HG03196 (cell line): Measurements from ENCODE around the gene PDXK.
A peak's percentile ranks its signal among the peaks of the same experiment; 100 is the strongest.
"Not testable (repeated sequence)": the region's sequence is repeated elsewhere in the genome, so short reads cannot be mapped to it uniquely, and the experiment has no call there.

Source experiments
- ATAC-seq: cut with Tn5 transposase; IDR thresholded peaks from one replicate; pipeline ENCODE4 v1.9.1; 2021; ENCODE audit not compliant: unreplicated experiment

Gene PDXK

DNA sequence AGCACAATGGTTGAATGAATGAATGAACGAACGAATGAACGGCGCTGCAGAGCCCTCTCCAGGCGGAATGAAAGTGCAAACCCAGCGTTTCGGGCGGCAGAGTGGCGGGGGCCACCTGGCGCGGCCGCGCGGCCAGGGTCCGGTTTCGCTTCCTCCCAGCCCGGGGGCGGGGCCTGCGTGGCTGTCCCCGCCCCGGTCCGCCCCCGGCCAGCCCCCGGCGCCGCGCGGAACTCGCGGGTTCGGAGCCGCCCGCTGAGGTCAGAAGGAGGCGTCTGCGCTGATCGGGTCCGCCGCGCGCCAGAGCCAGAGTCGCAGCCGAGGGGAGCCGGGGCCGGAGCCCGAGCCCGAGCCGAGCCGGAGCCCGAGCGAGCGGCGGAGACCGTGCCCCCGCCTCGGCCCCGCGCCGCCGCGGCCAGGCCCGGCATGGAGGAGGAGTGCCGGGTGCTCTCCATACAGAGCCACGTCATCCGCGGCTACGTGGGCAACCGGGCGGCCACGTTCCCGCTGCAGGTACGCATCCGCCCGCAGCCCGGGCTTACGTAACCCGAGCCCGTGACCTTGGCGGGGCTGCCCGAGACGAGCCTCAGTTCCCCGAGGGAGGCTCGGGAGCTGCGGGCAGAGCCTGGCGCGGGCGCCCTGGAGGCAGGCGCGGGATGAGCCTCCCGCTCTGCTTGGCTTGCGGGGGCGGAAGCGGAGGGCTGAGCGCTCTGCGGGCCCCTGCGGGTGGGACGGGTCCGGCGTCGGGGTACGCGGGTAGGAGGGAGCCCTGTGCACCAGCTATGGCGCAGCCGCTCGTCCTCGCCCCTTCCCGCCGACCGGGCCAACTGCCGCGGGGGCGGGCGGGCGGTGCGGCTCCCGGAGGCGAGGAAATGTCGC, at the start of gene PDXK:
Gene PDXK (plus strand): TSS at position 258 of the 876 bp plus-strand sequence. CDS start 166 bp downstream, at position 424.
- peak; percentile 59 for ATAC-seq

DNA sequence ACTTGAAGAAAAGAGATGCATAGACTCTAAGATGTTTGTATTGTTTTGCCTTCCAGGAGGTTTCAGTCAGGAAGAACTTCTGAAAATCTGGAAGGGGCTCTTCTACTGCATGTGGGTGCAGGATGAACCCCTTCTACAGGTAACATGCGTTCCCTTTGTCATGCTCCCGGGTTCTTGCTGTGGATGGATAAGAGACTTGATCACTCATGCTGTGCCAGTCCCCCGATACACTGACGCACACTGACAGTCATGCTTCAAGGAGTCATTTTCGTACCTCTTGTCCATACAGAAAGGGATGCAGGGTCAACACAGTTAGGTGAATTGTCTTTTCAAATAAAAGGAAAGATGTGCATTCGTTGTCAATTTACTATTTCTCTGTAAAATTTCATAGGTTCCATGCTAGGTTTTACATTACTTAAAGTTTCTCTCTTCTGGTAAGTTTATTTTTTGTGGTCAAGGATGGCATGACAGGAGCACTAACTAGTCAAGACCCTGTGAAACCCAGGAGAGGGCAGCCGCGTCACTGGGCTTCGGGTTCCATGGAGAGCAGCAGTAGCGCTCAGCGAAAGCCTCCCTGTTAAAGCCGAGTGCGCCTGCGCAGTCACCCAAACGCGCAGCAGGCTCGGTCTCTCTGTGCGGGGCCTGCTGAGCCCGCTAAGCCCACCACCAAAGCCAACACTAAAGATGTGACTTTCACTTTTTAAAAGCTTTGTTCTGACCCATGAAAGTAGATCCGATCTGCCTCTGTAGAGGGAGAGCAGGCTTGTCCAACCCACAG, 48.9 kb upstream of the PDXK start:
- no peak for ATAC-seq

DNA sequence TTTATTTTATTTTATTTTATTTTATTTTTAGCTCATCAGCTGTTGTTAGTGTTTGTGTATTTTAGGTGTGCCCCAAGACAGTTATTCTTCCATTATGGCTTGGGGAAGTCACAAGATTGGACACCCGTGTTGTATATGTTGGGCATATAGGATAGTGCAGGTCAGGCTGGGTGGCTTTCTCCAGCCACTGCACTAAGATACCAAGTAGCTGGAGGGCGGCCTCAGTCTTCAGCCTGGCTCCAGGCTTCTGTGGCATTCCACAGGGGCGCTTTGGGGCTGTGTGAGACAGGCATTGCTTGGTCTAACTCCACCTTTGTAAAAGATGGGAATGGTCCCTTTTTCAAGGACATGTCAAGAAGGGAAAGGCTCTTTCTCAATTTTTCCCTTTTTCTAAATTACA, 43.1 kb upstream of the PDXK start:
- no peak for ATAC-seq

DNA sequence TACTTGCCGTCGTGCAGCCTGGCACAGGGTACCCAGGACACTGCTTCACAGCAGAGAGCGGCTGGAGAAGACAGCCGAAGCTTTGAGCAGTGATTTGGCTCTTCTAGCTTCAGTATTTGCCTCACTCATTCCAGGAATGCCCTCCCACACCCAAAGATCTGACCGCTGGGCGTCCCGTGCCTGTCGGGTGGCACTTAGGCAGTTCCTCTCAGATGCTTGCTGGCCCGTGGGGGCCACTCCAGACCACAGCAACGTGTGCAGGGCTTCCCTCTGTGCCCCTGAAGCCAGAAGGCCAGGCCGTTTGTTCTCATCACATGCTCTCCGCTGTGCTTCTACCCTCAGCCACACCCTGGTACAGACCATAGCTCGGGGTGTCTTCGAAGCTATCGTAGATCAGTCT, 42.5 kb upstream of the PDXK start:
- no peak for ATAC-seq

DNA sequence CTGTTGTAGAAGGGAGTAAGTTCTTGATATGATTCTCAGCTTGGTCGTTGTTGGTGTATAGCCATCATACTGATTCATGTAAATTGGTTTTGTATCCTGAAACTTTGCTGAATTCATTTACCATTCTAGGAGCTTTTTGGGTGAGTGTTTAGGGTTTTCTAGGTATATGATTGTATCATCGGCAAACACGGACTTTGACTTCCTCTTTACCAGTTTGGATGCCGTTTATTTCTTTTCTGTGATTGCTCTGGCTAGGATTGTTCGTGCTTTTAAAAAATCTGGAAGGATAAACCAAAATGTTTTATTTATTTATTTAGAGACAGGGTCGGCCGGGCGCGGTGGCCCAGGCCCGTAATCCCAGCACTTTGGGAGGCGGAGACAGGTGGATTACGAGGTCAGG, 39.0 kb upstream of the PDXK start:
- ATAC-seq = no peak

DNA sequence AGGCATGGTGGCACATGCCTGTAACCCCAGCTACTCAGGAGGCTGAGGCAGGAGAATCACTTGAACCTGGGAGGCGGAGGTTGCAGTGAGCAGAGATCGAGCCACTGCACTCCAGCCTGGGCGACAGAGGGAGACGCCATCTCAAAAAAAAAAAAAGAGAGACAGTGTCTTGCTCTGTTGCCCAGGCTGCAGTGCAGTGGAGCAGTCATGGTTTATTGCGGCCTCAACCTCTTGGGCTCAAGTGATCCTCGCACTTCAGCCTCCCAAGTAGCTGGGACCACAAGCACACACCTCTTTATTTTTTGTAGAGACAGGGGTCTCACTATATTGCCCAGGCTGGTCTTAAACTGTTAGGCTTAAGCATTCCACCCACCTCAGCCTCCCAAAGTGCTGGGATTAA, 38.5 kb upstream of the PDXK start:
- not testable (repeated sequence) for ATAC-seq

DNA sequence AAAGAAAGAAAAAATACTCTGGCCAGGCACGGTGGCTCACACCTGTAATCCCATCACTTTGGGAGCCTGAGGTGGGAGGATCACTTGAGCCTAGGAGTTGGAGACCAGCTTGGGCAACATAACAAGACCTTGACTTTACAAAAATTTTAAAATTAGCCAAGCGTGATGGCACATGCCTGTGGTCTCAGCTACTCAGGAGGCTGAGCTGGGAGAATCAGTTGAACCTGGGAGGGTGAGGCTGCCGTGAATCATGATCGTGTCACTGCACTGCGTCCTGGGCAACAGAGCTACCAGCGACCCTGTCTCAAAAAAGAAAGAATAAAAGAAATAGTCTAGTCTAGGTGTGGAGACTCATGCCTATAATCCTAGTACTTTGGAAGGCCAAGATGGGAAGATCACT, 37.3 kb upstream of the PDXK start:
- ATAC-seq = no peak

DNA sequence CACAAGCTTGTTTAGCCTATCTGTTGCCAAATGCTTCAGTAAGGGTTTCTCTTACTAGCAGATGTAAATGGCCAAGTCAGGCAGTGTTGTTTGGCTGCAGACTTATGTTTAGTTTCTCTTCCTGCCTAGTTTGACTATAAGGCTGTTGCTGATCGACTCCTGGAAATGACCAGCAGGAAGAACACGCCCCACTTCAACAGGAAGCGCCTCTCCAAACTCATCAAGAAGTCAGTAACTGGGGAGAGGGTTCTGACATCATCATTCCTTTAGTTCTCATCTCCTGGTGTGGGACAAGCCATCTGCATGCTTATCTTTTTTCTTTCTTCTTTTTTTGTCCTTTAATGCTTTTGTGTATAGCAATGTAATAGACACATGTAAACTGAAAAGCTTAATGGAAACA, 34.5 kb upstream of the PDXK start:
- no peak for ATAC-seq

DNA sequence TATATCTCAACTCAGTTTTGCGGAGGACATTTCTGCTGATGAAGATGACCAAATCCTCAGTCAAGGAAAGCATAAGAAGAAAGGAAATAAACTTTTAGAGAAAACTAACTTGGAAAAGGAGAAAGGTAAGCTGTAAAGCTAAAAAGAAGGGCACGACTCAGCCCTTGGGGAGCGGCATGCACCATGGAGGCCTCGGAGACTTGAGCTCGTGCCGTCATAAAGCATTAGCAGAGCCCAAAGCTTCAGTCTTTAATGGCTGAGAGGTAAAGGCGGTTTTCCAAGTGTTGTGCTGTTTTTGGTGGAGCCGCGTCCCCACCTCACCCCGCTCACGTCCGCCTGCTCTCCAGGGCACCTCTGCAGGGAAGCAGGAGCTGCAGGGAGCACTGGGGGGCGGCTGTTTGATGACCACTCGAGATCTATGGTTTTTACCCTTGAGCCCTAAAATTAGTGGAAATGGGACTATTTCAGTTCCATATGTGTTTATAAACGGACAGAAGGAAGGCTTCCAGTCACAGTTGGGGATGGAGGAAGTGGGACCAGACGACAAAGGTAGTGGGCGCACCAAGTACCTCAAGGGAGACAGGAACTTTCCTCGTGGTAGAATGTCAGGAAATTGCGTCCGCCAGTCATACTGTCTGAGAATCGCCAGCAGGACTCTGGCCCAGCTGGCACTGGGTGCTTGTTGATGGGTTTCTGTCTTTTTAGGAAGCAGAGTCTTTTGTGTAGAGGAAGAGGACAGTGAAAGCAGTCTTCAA, 31.9 kb upstream of the PDXK start:
- no peak for ATAC-seq

DNA sequence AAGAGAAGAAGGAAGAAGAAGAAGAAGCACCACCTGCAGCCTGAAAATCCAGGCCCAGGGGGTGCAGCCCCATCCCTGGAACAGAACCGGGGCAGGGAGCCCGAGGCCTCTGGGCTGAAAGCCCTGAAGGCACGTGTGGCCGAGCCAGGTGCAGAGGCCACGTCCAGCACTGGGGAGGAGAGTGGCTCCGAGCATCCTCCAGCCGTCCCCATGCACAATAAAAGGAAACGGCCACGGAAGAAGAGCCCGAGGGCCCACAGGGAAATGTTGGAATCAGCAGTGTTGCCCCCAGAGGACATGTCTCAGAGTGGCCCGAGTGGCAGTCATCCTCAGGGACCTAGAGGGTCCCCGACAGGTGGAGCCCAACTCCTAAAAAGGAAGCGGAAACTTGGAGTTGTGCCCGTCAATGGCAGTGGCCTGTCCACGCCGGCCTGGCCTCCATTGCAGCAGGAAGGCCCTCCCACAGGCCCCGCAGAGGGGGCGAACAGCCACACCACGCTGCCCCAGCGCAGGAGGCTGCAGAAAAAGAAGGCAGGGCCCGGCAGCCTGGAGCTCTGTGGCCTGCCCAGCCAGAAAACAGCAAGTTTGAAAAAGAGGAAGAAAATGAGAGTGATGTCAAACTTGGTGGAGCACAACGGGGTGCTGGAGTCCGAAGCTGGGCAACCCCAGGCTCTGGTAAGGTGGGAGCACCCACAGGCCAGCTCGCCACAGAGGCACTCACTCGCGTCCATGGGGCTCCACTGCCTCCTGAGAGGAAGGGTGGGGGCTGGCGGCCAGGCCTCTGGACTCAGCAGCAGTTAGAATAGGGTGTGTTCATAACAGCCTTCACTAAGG, 31.1 kb upstream of the PDXK start:
- no peak for ATAC-seq

DNA sequence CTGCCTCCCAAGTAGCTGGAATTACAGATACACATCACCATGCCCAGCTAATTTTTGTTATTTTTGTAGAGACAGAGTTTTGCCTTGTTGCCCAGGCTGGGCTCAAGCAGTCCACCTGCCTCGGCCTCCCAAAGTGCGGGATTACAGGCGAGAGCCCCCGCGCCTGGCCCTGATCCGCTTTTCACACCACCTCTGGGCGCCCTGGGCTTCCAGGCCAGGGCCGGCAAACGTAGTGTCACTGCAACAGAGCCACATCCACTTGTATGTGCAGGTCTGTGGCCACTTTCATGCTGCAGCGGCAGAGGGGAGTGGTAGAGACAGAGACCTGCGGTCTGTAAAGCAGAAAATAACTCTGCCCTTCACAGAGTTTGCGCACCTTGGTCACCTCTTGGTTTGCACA, 30.0 kb upstream of the PDXK start:
- no peak for ATAC-seq

DNA sequence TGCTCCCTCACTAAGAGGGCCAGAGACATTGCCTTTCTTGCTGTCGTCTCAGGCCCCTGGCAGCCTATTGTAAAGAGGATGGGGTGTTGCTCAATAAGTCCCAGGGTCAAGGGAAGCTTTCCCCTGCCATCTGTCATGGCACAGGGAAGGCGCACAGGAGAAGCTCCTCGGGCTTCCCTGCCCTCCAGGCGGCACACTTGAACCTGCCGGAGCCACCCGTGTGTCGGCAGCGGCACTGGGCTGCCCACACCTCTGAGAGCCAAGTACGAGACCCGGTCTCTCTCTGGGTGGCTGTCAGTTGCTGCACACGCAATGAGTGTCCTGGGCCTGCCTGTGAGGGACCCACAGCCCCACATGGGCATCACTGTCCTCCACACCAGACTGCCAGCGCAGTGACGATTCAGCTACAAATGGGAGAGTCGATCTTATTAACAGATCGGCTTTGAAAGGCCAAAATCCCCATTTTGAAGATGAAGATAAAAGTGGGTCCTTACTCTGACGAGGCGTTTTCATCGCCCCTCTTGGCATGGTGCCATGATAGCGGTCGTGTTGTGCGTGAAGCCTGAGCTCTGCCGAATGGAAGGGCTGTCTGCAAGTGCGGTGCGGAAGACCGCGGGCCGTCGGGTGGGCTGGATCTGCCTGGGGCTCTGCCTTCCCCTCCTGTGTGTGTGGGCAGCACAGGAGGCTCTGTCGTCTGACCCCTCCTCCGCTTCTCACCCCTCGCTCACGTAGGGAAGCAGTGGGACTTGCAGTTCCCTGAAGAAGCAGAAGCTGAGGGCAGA, 29.2 kb upstream of the PDXK start:
- no peak for ATAC-seq

DNA sequence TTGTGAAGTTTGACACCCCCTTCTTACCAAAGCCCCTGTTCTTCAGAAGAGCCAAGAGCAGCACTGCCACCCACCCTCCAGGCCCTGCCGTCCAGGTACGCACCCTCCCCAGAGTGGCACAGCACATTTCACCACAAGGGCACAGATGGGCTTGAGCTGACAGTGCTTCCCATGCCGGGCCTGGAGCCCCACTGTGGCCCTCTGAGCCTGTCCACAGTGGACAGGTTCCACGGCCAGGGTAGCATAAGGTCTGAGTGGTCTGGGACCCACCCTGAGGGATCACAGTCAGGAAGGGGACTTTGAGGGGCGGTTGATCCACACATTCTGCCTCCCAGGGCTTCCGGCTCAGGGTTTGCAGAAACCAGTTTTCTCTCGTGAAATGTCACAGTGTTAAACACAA, 28.6 kb upstream of the PDXK start:
- ATAC-seq = no peak

DNA sequence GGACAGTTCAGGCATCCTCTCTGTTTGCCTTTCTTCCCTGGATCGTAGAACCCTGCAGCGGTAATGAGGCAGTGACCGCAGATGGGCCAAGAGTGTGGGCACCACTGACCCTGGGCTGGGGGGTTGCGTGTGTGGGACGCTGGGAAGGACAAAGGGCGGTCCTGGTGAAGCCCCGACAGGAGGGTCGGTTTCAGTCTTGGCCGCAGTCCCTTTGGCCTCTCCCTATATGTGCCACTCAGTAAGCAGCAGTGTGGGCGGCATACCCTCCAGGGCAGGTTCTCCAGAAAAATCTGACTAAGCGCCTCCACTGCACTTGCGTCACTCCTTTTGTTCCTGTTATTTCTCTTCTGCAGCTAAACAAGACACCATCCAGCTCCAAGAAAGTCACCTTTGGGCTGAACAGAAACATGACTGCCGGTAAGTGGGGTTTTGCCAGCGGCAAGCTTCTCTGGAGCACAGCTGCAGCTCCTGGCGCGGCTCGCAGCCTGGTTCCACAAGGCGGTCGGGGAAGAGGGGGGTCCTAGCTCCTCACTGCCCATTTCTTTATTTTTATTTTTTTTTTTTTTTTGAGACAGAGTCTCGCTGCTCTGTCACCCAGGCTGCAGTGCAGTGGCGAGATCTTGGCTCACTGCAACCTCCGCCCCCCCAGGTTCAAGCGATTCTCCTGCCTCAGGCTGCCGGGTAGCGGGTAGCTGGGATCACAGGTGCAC, 27.7 kb upstream of the PDXK start:
- ATAC-seq = no peak

DNA sequence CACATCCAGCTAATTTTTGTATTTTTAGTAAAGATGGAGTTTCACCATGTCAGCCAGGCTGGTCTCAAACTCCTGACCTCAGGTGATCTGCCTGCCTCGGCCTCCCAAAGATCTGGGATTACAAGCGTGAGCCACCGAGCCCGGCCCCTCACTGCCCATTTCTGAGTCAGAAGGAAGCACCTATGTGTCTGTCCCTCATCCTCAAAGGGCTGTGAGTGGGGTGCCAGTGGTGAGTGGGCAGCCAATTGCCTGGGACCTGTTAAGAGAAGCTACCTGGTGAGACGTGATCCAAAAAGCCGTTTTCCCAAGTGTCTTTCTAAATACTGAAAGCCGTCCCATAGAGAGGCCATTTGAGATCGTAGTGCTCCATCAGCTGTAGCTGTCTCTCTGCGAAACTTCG, 27.1 kb upstream of the PDXK start:
- ATAC-seq = no peak

DNA sequence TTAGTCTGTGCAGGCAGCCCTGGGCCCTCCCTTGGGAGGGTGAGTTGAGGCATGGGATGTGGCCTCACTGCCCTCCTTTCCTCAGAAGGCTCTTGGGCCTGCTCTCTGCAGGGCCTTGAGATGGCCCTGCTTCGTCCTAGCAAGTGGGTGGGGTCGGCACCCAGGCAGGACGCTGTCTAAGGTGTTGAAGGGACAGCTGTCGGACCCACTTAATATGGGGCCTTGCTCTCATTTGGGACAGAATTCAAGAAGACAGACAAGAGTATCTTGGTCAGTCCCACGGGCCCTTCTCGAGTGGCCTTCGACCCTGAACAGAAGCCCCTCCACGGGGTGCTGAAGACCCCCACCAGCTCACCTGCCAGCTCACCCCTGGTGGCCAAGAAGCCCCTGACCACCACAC, 26.0 kb upstream of the PDXK start:
- no peak for ATAC-seq

DNA sequence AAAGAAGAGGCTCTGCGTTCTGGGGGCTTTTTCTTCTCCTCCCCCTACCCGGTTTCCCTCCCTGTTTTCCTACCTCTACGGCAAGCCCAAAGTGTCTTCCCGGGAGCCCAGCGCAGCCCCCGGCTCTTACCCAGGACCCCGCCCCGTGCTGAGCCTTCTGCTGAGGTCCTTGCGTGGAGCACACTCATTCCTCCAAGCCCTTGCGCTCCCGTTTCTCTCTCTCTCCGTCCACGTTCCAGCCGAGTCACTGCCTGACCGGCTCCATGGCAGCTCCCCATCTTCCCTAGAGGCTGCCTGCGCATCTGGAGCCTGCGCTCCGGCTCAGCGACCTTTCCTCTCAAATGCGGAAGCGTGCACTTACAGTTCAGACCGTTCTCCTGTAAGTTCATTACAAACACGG, 24.9 kb upstream of the PDXK start:
- no peak for ATAC-seq

DNA sequence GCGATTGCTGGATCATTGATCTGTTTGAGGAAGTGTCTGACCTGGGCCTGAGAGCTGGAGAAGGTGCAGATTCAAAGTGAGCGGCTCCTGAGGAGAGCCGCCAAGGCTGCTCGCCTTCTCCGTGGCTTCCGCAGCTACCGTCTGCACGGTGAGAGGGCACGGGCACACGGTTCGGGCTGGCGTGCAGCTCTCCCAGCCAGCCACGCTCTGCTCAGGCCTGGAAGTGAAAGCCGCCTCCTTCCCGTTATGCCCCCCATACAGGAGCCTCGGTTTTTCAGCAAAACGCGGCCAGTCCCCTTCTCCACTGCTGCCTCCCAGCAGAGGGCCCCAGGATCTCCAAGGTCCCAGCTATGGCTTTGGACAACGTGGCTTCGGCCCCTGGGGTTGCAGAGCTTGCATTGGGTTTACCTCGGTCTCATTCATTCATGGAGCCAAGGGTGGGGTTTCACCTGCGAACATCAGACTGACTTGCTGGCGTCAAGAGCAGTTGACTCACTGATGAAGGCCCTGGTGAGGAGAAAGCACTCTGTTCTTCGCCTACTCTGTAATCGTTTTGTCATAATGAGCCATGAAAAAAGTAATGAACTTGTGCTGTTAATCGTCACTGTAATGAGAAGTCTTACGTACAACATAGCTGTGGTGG, 24.4 kb upstream of the PDXK start:
- no peak for ATAC-seq

DNA sequence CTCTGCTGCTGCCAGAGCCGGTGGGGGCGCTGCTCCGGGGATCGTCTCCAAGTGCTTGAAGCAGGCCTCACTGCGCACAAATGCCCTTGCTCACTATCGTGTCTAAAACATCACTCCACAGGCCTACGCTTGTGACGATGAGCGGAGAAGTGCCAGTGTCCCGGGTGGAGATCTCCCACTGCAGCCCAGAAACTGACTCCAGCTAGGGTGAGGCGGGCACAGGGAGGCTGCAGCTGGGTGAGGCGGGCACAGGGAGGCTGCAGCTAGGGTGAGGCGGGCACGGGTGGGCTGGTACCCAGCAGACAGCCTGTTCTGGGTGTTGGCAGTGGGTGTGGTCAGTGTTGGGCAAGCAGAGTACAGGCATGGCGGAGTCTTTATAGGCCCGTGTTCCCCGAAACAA, 22.7 kb upstream of the PDXK start:
- no peak for ATAC-seq
